ENCODE measurements around the gene CAB39. TPM values are rescaled to one million over a fixed set of nuclear protein-coding genes. Genes with fewer than 3 reads are reported as not detected.

The CAB39 gene
- total RNA-seq, 1 donor from 2014 or later = 59.0 TPM

DNA sequence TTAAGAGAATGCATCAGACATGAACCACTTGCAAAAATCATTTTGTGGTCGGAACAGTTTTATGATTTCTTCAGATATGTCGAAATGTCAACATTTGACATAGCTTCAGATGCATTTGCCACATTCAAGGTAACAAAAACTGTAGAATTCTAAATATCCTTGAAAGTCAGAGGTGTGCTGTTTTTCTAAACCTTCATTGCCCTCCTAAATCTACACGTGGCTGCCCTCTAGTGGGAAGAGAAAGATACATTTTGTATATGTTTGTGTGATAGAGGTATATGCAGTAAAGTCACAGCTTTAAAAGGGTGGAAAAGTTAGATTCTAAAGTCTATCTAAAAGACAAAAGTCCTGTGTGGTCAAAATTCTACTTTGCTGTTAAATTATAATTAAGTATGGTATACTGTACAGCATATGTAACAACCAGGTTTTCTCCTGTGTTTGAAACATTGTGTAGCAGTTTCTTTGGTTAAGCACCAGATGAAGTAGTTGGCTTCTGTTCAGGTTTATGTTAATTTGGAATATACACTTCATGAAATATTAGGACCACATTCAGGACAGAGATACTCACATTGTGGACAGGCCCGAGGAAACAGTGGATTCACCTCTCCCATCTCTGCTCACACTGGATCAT, 86.2 kb downstream of the CAB39 start:
- TF ChIP-seq EZH2phosphoT487 (IDR thresholded peaks at IDR 0.05) = no peak
- TF ChIP-seq, protein P1, sequence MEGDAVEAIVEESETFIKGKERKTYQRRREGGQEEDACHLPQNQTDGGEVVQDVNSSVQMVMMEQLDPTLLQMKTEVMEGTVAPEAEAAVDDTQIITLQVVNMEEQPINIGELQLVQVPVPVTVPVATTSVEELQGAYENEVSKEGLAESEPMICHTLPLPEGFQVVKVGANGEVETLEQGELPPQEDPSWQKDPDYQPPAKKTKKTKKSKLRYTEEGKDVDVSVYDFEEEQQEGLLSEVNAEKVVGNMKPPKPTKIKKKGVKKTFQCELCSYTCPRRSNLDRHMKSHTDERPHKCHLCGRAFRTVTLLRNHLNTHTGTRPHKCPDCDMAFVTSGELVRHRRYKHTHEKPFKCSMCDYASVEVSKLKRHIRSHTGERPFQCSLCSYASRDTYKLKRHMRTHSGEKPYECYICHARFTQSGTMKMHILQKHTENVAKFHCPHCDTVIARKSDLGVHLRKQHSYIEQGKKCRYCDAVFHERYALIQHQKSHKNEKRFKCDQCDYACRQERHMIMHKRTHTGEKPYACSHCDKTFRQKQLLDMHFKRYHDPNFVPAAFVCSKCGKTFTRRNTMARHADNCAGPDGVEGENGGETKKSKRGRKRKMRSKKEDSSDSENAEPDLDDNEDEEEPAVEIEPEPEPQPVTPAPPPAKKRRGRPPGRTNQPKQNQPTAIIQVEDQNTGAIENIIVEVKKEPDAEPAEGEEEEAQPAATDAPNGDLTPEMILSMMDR (IDR thresholded peaks at IDR 0.05) = peak; percentile 83
- Mint-ChIP-seq H3K4me3 (no peak overlapping the region), H3K27me3 (ENCODE audit: insufficient read depth, low read depth) (no peaks in the 10 kb centered on the region), H3K36me3 (peaks cover 40% of the 10 kb centered on the region), H3K4me1 (no peaks in the 10 kb centered on the region), H3K27ac (no peak overlapping the region), H3K9me3 (peaks cover 9% of the 10 kb centered on the region)
- H3K4me2 ChIP-seq = no peak overlapping the region
- no peaks in the 10 kb centered on the region for H3F3A ChIP-seq (ENCODE audit: low read depth)
- H3K9ac ChIP-seq = no peak overlapping the region
- no peaks in the 10 kb centered on the region for H3K4me1 ChIP-seq
- no peak overlapping the region for H2AFZ ChIP-seq (replicated peaks)
- H3K9me3 ChIP-seq (ENCODE audit: low read depth) = no peaks in the 10 kb centered on the region
- H3K4me3 ChIP-seq = no peak overlapping the region
- H3K27ac ChIP-seq = no peak overlapping the region
- DNase-seq (ENCODE audit: low spot score) = peak; percentile 63
- H3K27me3 ChIP-seq = no peaks in the 10 kb centered on the region
- peaks cover 3% of the 10 kb centered on the region for H3K36me3 ChIP-seq
- H3K79me2 ChIP-seq (ENCODE audit: low read depth) = no peaks in the 10 kb centered on the region
- H4K20me1 ChIP-seq (ENCODE audit: low read depth) = no peaks in the 10 kb centered on the region

DNA sequence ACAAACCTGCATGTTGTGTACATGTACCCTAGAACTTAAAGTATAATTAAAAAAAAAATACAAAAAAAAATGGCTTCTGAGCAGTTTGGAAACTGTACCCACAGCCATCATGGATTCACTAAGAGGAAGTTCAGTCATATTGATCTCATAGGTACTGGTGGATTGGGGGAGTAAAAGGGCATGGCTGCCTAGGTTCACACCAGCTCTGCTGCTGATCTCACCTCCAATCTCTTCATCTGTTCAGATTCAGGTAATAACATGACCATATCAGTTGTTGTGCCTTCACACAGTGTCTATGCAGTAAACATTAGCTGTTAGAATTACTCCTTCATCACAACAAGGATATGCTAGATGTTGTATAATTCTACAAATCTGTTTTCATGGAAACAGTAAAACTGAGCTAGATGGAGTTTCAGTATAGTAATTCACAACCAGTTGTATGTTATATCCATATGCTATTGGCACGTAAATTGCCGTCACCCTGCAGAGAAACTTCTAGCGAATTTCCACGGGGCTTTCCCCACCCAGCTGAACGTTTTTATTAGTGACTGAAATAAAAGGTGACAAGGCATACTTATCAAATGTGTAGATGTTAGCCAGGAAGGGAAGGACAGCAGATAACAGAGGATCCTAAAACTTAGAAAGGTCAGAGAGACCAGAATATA, 92.8 kb downstream of the CAB39 start:
- H3K27ac Mint-ChIP-seq = no peak overlapping the region
- peaks cover 9% of the 10 kb centered on the region for H3K9me3 Mint-ChIP-seq
- no peak for DNase-seq (ENCODE audit: low spot score)
- Histone ChIP-seq H3K27me3 (no peaks in the 10 kb centered on the region), H2AFZ (replicated peaks) (no peak overlapping the region), H3K4me1 (peaks cover 7% of the 10 kb centered on the region), H3K79me2 (ENCODE audit: low read depth) (no peaks in the 10 kb centered on the region), H3K4me2 (no peak overlapping the region), H4K20me1 (ENCODE audit: low read depth) (no peaks in the 10 kb centered on the region), H3K27ac (no peak overlapping the region), H3K9ac (no peak overlapping the region), H3K4me3 (no peak overlapping the region), H3K9me3 (ENCODE audit: low read depth) (no peaks in the 10 kb centered on the region), H3K36me3 (peaks cover 3% of the 10 kb centered on the region), H3F3A (ENCODE audit: low read depth) (no peaks in the 10 kb centered on the region)
- H3K4me3 Mint-ChIP-seq = no peak overlapping the region
- peaks cover 42% of the 10 kb centered on the region for H3K36me3 Mint-ChIP-seq
- TF ChIP-seq, protein P1 (IDR thresholded peaks at IDR 0.05) = no peak
- TF ChIP-seq EZH2phosphoT487 (IDR thresholded peaks at IDR 0.05) = no peak
- peaks cover 3% of the 10 kb centered on the region for H3K4me1 Mint-ChIP-seq
- H3K27me3 Mint-ChIP-seq (ENCODE audit: insufficient read depth, low read depth) = no peaks in the 10 kb centered on the region

DNA sequence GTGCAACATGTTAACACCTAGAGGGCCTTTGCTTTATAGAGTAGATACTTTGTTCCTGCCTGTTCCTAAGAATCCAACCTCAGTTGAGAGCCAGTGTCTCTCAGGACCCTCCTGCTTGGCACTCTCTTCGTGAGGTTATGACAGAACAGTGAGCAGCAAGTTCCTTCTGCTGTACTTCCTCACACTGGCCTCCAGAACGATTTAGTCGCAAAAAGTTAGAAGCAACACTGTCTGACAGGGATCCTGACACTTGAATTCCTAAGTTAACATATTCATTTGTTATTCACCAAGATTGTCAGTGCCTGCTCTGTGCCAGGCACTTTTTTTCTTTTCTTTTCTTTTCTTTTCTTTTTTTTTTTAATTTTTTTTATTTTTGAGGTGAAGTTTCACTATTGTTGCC, 95.1 kb downstream of the CAB39 start:
- Mint-ChIP-seq H3K4me1 (peaks cover 3% of the 10 kb centered on the region), H3K9me3 (peaks cover 9% of the 10 kb centered on the region), H3K27ac (no peak overlapping the region), H3K27me3 (ENCODE audit: insufficient read depth, low read depth) (no peaks in the 10 kb centered on the region), H3K4me3 (no peak overlapping the region), H3K36me3 (peaks cover 41% of the 10 kb centered on the region)
- no peaks in the 10 kb centered on the region for H3F3A ChIP-seq (ENCODE audit: low read depth)
- no peaks in the 10 kb centered on the region for H4K20me1 ChIP-seq (ENCODE audit: low read depth)
- no peak overlapping the region for H3K4me2 ChIP-seq
- no peaks in the 10 kb centered on the region for H3K79me2 ChIP-seq (ENCODE audit: low read depth)
- no peak overlapping the region for H3K27ac ChIP-seq
- peaks cover 7% of the 10 kb centered on the region for H3K4me1 ChIP-seq
- no peaks in the 10 kb centered on the region for H3K9me3 ChIP-seq (ENCODE audit: low read depth)
- no peaks in the 10 kb centered on the region for H3K27me3 ChIP-seq
- TF ChIP-seq EZH2phosphoT487 (IDR thresholded peaks at IDR 0.05) (no peak), EZH2 (IDR thresholded peaks at IDR 0.05) (no peak)
- TF ChIP-seq, protein P1 (IDR thresholded peaks at IDR 0.05) = no peak
- no peak overlapping the region for H3K4me3 ChIP-seq
- H3K9ac ChIP-seq = no peak overlapping the region
- DNase-seq (ENCODE audit: low spot score) = no peak
- no peak overlapping the region for H2AFZ ChIP-seq (replicated peaks)
- no peaks in the 10 kb centered on the region for H3K36me3 ChIP-seq

Measured in neural progenitor cell (in vitro differentiated cells).